ENCODE results near the gene STOM. TPM values are rescaled to one million over a fixed set of nuclear protein-coding genes. Genes with fewer than 3 reads are reported as not detected.
"Not testable (repeated sequence)": the region's sequence is repeated elsewhere in the genome, so short reads cannot be mapped to it uniquely, and the experiment has no call there.

Gene STOM
- total RNA-seq, 5 donors from 2014 or later (not counting 1 experiment from before 2014, with no cell fraction given), result 24.2 to 73.9 (median 57.8) TPM

- Mint-ChIP-seq H3K9me3 (no peaks in the 10 kb centered on the region), H3K27me3 (peaks cover 0 to 3% of the 10 kb centered on the region in 2 donors), H3K4me1 (no peaks in the 10 kb centered on the region), H3K36me3 (no peaks in the 10 kb centered on the region), H3K27ac (no peak overlapping the region), H3K4me3 (no peak overlapping the region)
- CTCF ChIA-PET, result interaction anchor here (0.5 to 7.8 kb wide), 18 partner anchors 13 to 1455 kb away, joined by 3 to 109 read pairs (median 4); no protein-coding TSS in a partner anchor
- H3K4me1 ChIP-seq (ENCODE audit: control insufficient read depth in 1 of 2, extremely low read depth in 1 of 2, insufficient read depth in 2 of 2, low read length in 2 of 2), result no peaks in the 10 kb centered on the region
- H3K9me3 ChIP-seq, result no peaks in the 10 kb centered on the region
- POLR2A ChIA-PET, result interaction anchor here (0.5 to 0.8 kb wide), 2 partner anchors 80 to 215 kb away, joined by 3 to 4 read pairs; no protein-coding TSS in a partner anchor
- H3K4me3 ChIP-seq (ENCODE audit: control insufficient read depth in 1 of 2, extremely low read depth in 1 of 2, low read length in 1 of 2), result no peak overlapping the region
- H3K36me3 ChIP-seq (ENCODE audit: control insufficient read depth in 2 of 2, extremely low read depth in 1 of 2, insufficient read depth in 1 of 2, low read length in 1 of 2), result no peaks in the 10 kb centered on the region
- DNase-seq (no peak), ATAC-seq (replicated peaks in 1 of 4) (no peak)
- 73% methylated on average over 3 of the region's 4 CpGs for WGBS (ENCODE audit: insufficient coverage)
- no peaks in the 10 kb centered on the region for H3K27me3 ChIP-seq (replicated peaks in 1 of 2; ENCODE audit: control insufficient read depth in 2 of 2, extremely low read depth in 1 of 2, insufficient read depth in 2 of 2, low read length in 1 of 2)
- H3K27ac ChIP-seq (ENCODE audit: low read length), result no peak overlapping the region
Measured at GRCh38 chr9:121399126-121399882, 29.3 kb upstream of the STOM start.

DNA sequence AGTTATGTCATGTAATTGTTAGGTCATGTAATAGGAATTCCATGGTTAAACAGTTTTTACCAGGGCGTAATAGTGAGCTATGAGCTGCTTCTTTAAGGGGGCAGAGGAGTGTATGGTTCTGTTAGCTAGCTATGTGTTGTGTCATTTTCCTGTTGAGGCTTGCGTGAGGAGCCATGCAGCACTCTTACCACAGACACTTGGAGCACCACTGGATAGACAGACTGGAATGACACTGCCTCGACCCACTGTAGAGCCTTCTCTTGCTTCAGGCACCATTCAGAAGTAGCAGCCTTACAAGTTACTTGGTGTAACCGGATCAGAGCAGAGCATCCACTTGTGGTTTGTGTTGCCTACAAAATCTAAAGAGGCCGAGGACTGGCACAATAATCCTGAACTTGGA, 28.3 kb upstream of the STOM start:
- no peaks in the 10 kb centered on the region for H3K9me3 ChIP-seq
- H3K36me3 ChIP-seq (ENCODE audit: control insufficient read depth in 2 of 2, extremely low read depth in 1 of 2, insufficient read depth in 1 of 2, low read length in 1 of 2), result no peaks in the 10 kb centered on the region
- ChIA-PET CTCF (interaction anchor here (0.6 to 7.8 kb wide), 8 partner anchors 8 to 81 kb away, joined by 3 to 109 read pairs (median 4); no protein-coding TSS in a partner anchor), POLR2A (interaction anchor here in 1 of 2 donors (0.8 kb wide), 1 partner anchor 214 kb away, joined by 3 read pairs; no protein-coding TSS in a partner anchor)
- no peaks in the 10 kb centered on the region for H3K4me1 ChIP-seq (ENCODE audit: control insufficient read depth in 1 of 2, extremely low read depth in 1 of 2, insufficient read depth in 2 of 2, low read length in 2 of 2)
- ATAC-seq (replicated peaks in 1 of 4) (no peak), DNase-seq (no peak)
- 96% methylated on average over 2 of the region's 5 CpGs for WGBS (ENCODE audit: insufficient coverage)
- Mint-ChIP-seq H3K36me3 (no peaks in the 10 kb centered on the region), H3K27me3 (peaks cover 0 to 3% of the 10 kb centered on the region in 2 donors), H3K27ac (no peak overlapping the region), H3K4me3 (no peak overlapping the region), H3K9me3 (no peaks in the 10 kb centered on the region), H3K4me1 (peaks cover 3 to 5% (median 4%) of the 10 kb centered on the region in 3 donors)
- H3K27me3 ChIP-seq (replicated peaks in 1 of 2; ENCODE audit: control insufficient read depth in 2 of 2, extremely low read depth in 1 of 2, insufficient read depth in 2 of 2, low read length in 1 of 2), result no peaks in the 10 kb centered on the region
- H3K4me3 ChIP-seq (ENCODE audit: control insufficient read depth in 1 of 2, extremely low read depth in 1 of 2, low read length in 1 of 2), result no peak overlapping the region
- H3K27ac ChIP-seq (ENCODE audit: low read length), result no peak overlapping the region

GRCh38 chr9:121397277-121397676, 27.2 kb upstream of the STOM start:
- POLR2A ChIA-PET, H3K4me3 Mint-ChIP-seq: not testable (repeated sequence)
- WGBS (ENCODE audit: insufficient coverage), result no CpG with 5 or more reads among the region's 1 CpG

DNA sequence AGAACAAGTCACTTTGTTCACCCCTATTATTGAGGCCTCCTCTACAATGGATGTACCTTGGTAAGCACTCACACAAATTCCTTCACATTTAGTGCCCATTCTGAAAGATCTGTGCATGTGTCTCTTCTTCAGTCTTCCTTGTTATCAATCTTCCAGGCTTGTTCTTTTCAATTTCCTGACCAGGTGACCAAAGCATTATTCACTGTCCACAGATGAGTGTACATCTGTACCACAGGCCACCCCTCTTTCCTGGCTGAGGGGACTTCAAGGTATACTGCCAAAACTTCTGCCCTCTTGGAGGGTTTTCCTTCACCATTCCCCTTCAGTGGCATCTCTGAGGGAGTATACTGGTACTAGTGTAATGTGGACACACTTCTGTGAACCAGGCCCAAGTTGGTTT, 25.5 kb upstream of the STOM start:
- Mint-ChIP-seq H3K4me1 (peaks cover 7 to 11% (median 9%) of the 10 kb centered on the region in 3 donors), H3K9me3 (no peaks in the 10 kb centered on the region), H3K4me3 (no peak overlapping the region), H3K36me3 (no peaks in the 10 kb centered on the region), H3K27ac (no peak overlapping the region), H3K27me3 (peaks cover 0 to 3% of the 10 kb centered on the region in 2 donors)
- Histone ChIP-seq H3K27me3 (replicated peaks in 1 of 2; ENCODE audit: control insufficient read depth in 2 of 2, extremely low read depth in 1 of 2, insufficient read depth in 2 of 2, low read length in 1 of 2) (no peaks in the 10 kb centered on the region), H3K36me3 (ENCODE audit: control insufficient read depth in 2 of 2, extremely low read depth in 1 of 2, insufficient read depth in 1 of 2, low read length in 1 of 2) (no peaks in the 10 kb centered on the region), H3K27ac (ENCODE audit: low read length) (no peak overlapping the region), H3K4me1 (ENCODE audit: control insufficient read depth in 1 of 2, extremely low read depth in 1 of 2, insufficient read depth in 2 of 2, low read length in 2 of 2) (peaks cover 0 to 2% of the 10 kb centered on the region in 2 experiments), H3K4me3 (ENCODE audit: control insufficient read depth in 1 of 2, extremely low read depth in 1 of 2, low read length in 1 of 2) (no peak overlapping the region), H3K9me3 (no peaks in the 10 kb centered on the region)
- DNase-seq (no peak), ATAC-seq (replicated peaks in 1 of 4) (no peak)
- ChIA-PET POLR2A (interaction anchor here in 1 of 2 donors (0.5 kb wide), 1 partner anchor 621 kb away, joined by 5 read pairs; no protein-coding TSS in a partner anchor), CTCF (interaction anchor here in 1 of 2 donors (0.6 to 1.1 kb wide), 3 partner anchors 19 to 76 kb away, joined by 3 to 6 read pairs (median 4); no protein-coding TSS in a partner anchor)

More at GRCh38 chr9:121397277-121397676, 27.2 kb upstream of the STOM start:
- H3K27me3 Mint-ChIP-seq; H3K27ac Mint-ChIP-seq; H3K27ac ChIP-seq (ENCODE audit: low read length); H3K36me3 ChIP-seq (ENCODE audit: control insufficient read depth in 2 of 2, extremely low read depth in 1 of 2, insufficient read depth in 1 of 2, low read length in 1 of 2); H3K27me3 ChIP-seq (replicated peaks in 1 of 2; ENCODE audit: control insufficient read depth in 2 of 2, extremely low read depth in 1 of 2, insufficient read depth in 2 of 2, low read length in 1 of 2); H3K9me3 ChIP-seq; H3K36me3 Mint-ChIP-seq; DNase-seq; ATAC-seq (replicated peaks in 1 of 4); H3K4me3 ChIP-seq (ENCODE audit: control insufficient read depth in 1 of 2, extremely low read depth in 1 of 2, low read length in 1 of 2); H3K4me1 ChIP-seq (ENCODE audit: control insufficient read depth in 1 of 2, extremely low read depth in 1 of 2, insufficient read depth in 2 of 2, low read length in 2 of 2); H3K9me3 Mint-ChIP-seq: not testable (repeated sequence)
- CTCF ChIA-PET, result interaction anchor here (1.0 to 7.8 kb wide), 4 partner anchors 12 to 80 kb away, joined by 4 to 109 read pairs (median 23); no protein-coding TSS in a partner anchor
- H3K4me1 Mint-ChIP-seq, result peaks cover 7 to 11% (median 9%) of the 10 kb centered on the region in 3 donors

DNA sequence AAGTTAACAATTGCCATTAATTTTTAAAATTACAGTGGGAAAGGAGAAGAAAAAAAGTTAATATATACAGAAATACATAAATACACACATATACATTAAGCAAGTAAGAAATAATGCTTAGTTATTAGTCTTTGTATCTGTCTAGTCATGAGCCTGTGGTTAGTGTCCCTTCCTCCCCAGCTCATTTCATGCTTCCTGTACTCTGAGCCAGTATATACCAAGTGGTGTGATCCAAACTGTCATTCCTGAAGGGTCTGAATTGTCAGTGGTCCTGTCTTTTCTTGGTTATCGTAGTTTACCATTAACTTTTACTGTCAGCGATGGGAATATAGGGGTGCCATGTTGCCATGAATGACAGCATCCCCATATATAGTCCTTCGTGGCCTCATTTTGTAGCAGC, 24.2 kb upstream of the STOM start:
- no peak for ATAC-seq (replicated peaks in 1 of 4)
- Histone ChIP-seq H3K4me1 (ENCODE audit: control insufficient read depth in 1 of 2, extremely low read depth in 1 of 2, insufficient read depth in 2 of 2, low read length in 2 of 2) (peaks cover 0 to 2% of the 10 kb centered on the region in 2 experiments), H3K36me3 (ENCODE audit: control insufficient read depth in 2 of 2, extremely low read depth in 1 of 2, insufficient read depth in 1 of 2, low read length in 1 of 2) (no peaks in the 10 kb centered on the region), H3K9me3 (no peaks in the 10 kb centered on the region), H3K4me3 (ENCODE audit: control insufficient read depth in 1 of 2, extremely low read depth in 1 of 2, low read length in 1 of 2) (no peak overlapping the region), H3K27me3 (replicated peaks in 1 of 2; ENCODE audit: control insufficient read depth in 2 of 2, extremely low read depth in 1 of 2, insufficient read depth in 2 of 2, low read length in 1 of 2) (no peaks in the 10 kb centered on the region), H3K27ac (ENCODE audit: low read length) (no peak overlapping the region)
- H3K27ac Mint-ChIP-seq, result no peak overlapping the region
- DNase-seq, result no peak
- CTCF ChIA-PET, result interaction anchor here in 1 of 2 donors (1.1 to 1.3 kb wide), 3 partner anchors 73 to 75 kb away, joined by 4 to 6 read pairs (median 4); no protein-coding TSS in a partner anchor
- H3K4me1 Mint-ChIP-seq, result peaks cover 7 to 11% (median 9%) of the 10 kb centered on the region in 3 donors
- H3K9me3 Mint-ChIP-seq, result no peaks in the 10 kb centered on the region
- peaks cover 0 to 3% of the 10 kb centered on the region in 2 donors for H3K27me3 Mint-ChIP-seq
- POLR2A ChIA-PET, result no interaction called here
- H3K36me3 Mint-ChIP-seq, result no peaks in the 10 kb centered on the region
- H3K4me3 Mint-ChIP-seq, result no peak overlapping the region
- 100% methylated on average over 1 of the region's 3 CpGs for WGBS (ENCODE audit: insufficient coverage)

- no peak overlapping the region for H3K4me3 Mint-ChIP-seq
- H3K27me3 Mint-ChIP-seq, result no peaks in the 10 kb centered on the region
- no peak overlapping the region for H3K27ac ChIP-seq (ENCODE audit: low read length)
Measured at GRCh38 chr9:121393318-121393717, 23.3 kb upstream of the STOM start.

More at GRCh38 chr9:121393318-121393717, 23.3 kb upstream of the STOM start:
- Mint-ChIP-seq H3K9me3 (no peaks in the 10 kb centered on the region), H3K4me1 (peaks cover 7 to 11% (median 9%) of the 10 kb centered on the region in 3 donors), H3K27ac (no peak overlapping the region), H3K36me3 (no peaks in the 10 kb centered on the region)
- peaks cover 0 to 2% of the 10 kb centered on the region in 2 experiments for H3K4me1 ChIP-seq (ENCODE audit: control insufficient read depth in 1 of 2, extremely low read depth in 1 of 2, insufficient read depth in 2 of 2, low read length in 2 of 2)
- DNase-seq, result no peak
- no CpG with 5 or more reads among the region's 2 CpGs for WGBS (ENCODE audit: insufficient coverage)
- H3K36me3 ChIP-seq (ENCODE audit: control insufficient read depth in 2 of 2, extremely low read depth in 1 of 2, insufficient read depth in 1 of 2, low read length in 1 of 2), result no peaks in the 10 kb centered on the region
- no peaks in the 10 kb centered on the region for H3K9me3 ChIP-seq
- no peaks in the 10 kb centered on the region for H3K27me3 ChIP-seq (replicated peaks in 1 of 2; ENCODE audit: control insufficient read depth in 2 of 2, extremely low read depth in 1 of 2, insufficient read depth in 2 of 2, low read length in 1 of 2)
- CTCF ChIA-PET, result interaction anchor here (0.6 to 1.4 kb wide), 6 partner anchors 18 to 582 kb away, joined by 4 read pairs; no protein-coding TSS in a partner anchor
- peak in 2 of 4 experiments; percentile 36 to 48 for ATAC-seq (replicated peaks in 1 of 4)
- POLR2A ChIA-PET, result no interaction called here
- no peak overlapping the region for H3K4me3 ChIP-seq (ENCODE audit: control insufficient read depth in 1 of 2, extremely low read depth in 1 of 2, low read length in 1 of 2)
